ENCODE data around the gene SLCO3A1. TPM values are rescaled to one million over a fixed set of nuclear protein-coding genes. Genes with fewer than 3 reads are reported as not detected.
"Not testable (repeated sequence)": the region's sequence is repeated elsewhere in the genome, so short reads cannot be mapped to it uniquely, and the experiment has no call there.

Gene SLCO3A1
- total and polyA plus RNA-seq, 5 donors = 37.4 to 52.0 (median 45.0) TPM

- peak in 1 of 2 donors; percentile 62 for ATAC-seq
- peaks cover 29% of the 10 kb centered on the region for H3K4me1 ChIP-seq (ENCODE audit: control insufficient read depth, insufficient read depth, low read length)
- DNase-seq = no peak
Observed at GRCh38 chr15:92049290-92049989, 195.9 kb downstream of the SLCO3A1 start.

GRCh38 chr15:92050220-92050898 is 196.9 kb downstream of the SLCO3A1 start:
- no peaks in the 10 kb centered on the region for H3K9me3 ChIP-seq (ENCODE audit: control insufficient read depth, low read length)
- intact Hi-C loops (cut with DNase I) = no loop called here
- H3K27me3 ChIP-seq (ENCODE audit: control insufficient read depth, insufficient read depth) = no peaks in the 10 kb centered on the region
- DNase-seq (no peak), ATAC-seq (peak; percentile 23 to 38)
- 59% methylated on average over 9 of the region's 9 CpGs for WGBS
- H3K27ac ChIP-seq (ENCODE audit: low read length) = peak overlapping the region; percentile 48
- no peak overlapping the region for H3K4me3 ChIP-seq (ENCODE audit: low read length)
- H3K4me1 ChIP-seq (ENCODE audit: control insufficient read depth, insufficient read depth, low read length) = peaks cover 29% of the 10 kb centered on the region

More at GRCh38 chr15:92049290-92049989, 195.9 kb downstream of the SLCO3A1 start:
- intact Hi-C loops (cut with DNase I) = no loop called here
- Histone ChIP-seq H3K4me3 (ENCODE audit: low read length) (no peak overlapping the region), H3K27ac (ENCODE audit: low read length) (no peak overlapping the region), H3K27me3 (ENCODE audit: control insufficient read depth, insufficient read depth) (no peaks in the 10 kb centered on the region), H3K9me3 (ENCODE audit: control insufficient read depth, low read length) (no peaks in the 10 kb centered on the region)
- 60% methylated on average over 10 of the region's 10 CpGs for WGBS

- peaks cover 29% of the 10 kb centered on the region for H3K4me1 ChIP-seq (ENCODE audit: control insufficient read depth, insufficient read depth, low read length)
- DNase-seq (no peak), ATAC-seq (peak in 1 of 2 donors; percentile 18)
- H3K9me3 ChIP-seq (ENCODE audit: control insufficient read depth, low read length) = no peaks in the 10 kb centered on the region
- H3K27ac ChIP-seq (ENCODE audit: low read length) = peak overlapping the region; percentile 48
- 80% methylated on average over 8 of the region's 8 CpGs for WGBS
- H3K4me3 ChIP-seq (ENCODE audit: low read length) = no peak overlapping the region
- no peaks in the 10 kb centered on the region for H3K27me3 ChIP-seq (ENCODE audit: control insufficient read depth, insufficient read depth)
- intact Hi-C loops (cut with DNase I) = no loop called here
Observed at GRCh38 chr15:92051716-92052115, 198.2 kb downstream of the SLCO3A1 start.

- Histone ChIP-seq H3K27ac (ENCODE audit: low read length) (no peak overlapping the region), H3K4me1 (ENCODE audit: control insufficient read depth, insufficient read depth, low read length) (peaks cover 33% of the 10 kb centered on the region), H3K4me3 (ENCODE audit: low read length) (no peak overlapping the region), H3K9me3 (ENCODE audit: control insufficient read depth, low read length) (no peaks in the 10 kb centered on the region), H3K27me3 (ENCODE audit: control insufficient read depth, insufficient read depth) (no peaks in the 10 kb centered on the region)
- 63% methylated on average over 5 of the region's 5 CpGs for WGBS
- DNase-seq (no peak), ATAC-seq (no peak)
- intact Hi-C loops (cut with DNase I) = no loop called here
Observed at GRCh38 chr15:92053753-92054316, 200.3 kb downstream of the SLCO3A1 start.

- no peaks in the 10 kb centered on the region for H3K9me3 ChIP-seq (ENCODE audit: control insufficient read depth, low read length)
- no peak for ATAC-seq
- peak in 2 of 3 donors; percentile 24 to 28 for DNase-seq
- H3K27ac ChIP-seq (ENCODE audit: low read length) = peak overlapping the region; percentile 6
- H3K4me1 ChIP-seq (ENCODE audit: control insufficient read depth, insufficient read depth, low read length) = peaks cover 9% of the 10 kb centered on the region
- intact Hi-C loops (cut with DNase I) = no loop called here
- WGBS = 43% methylated on average over 4 of the region's 4 CpGs
- no peaks in the 10 kb centered on the region for H3K27me3 ChIP-seq (ENCODE audit: control insufficient read depth, insufficient read depth)
- H3K4me3 ChIP-seq (ENCODE audit: low read length) = no peak overlapping the region
Observed at GRCh38 chr15:92056875-92057274, 203.4 kb downstream of the SLCO3A1 start.

- WGBS = 70% methylated on average over 15 of the region's 15 CpGs
- peak; percentile 42 to 66 for ATAC-seq
- H3K4me3 ChIP-seq (ENCODE audit: low read length) = no peak overlapping the region
- H3K9me3 ChIP-seq (ENCODE audit: control insufficient read depth, low read length) = no peaks in the 10 kb centered on the region
- intact Hi-C loops (cut with DNase I) = no loop called here
- H3K27ac ChIP-seq (ENCODE audit: low read length) = peak overlapping the region; percentile 46
- H3K27me3 ChIP-seq (ENCODE audit: control insufficient read depth, insufficient read depth) = no peaks in the 10 kb centered on the region
- peak in 2 of 3 donors; percentile 76 to 79 for DNase-seq
- H3K4me1 ChIP-seq (ENCODE audit: control insufficient read depth, insufficient read depth, low read length) = peaks cover 11% of the 10 kb centered on the region
Observed at GRCh38 chr15:92059036-92059970, 205.8 kb downstream of the SLCO3A1 start.

GRCh38 chr15:92059971-92060311 is 206.4 kb downstream of the SLCO3A1 start:
- DNase-seq; ATAC-seq; H3K9me3 ChIP-seq (ENCODE audit: control insufficient read depth, low read length); H3K27me3 ChIP-seq (ENCODE audit: control insufficient read depth, insufficient read depth); H3K4me3 ChIP-seq (ENCODE audit: low read length): not testable (repeated sequence)
- Histone ChIP-seq H3K27ac (ENCODE audit: low read length) (peak overlapping the region; percentile 46), H3K4me1 (ENCODE audit: control insufficient read depth, insufficient read depth, low read length) (peaks cover 11% of the 10 kb centered on the region)
- WGBS = 49% methylated on average over 3 of the region's 3 CpGs
- intact Hi-C loops (cut with DNase I) = loop anchor here in 1 of 4 donors (10.0 kb wide), 1 partner anchor 85 kb away; no protein-coding TSS in a partner anchor

GRCh38 chr15:92061511-92062195 is 208.1 kb downstream of the SLCO3A1 start:
- Histone ChIP-seq H3K27ac (ENCODE audit: low read length) (peak overlapping the region; percentile 17), H3K4me3 (ENCODE audit: low read length) (no peak overlapping the region), H3K4me1 (ENCODE audit: control insufficient read depth, insufficient read depth, low read length) (peaks cover 11% of the 10 kb centered on the region), H3K27me3 (ENCODE audit: control insufficient read depth, insufficient read depth) (no peaks in the 10 kb centered on the region), H3K9me3 (ENCODE audit: control insufficient read depth, low read length) (no peaks in the 10 kb centered on the region)
- WGBS = 92% methylated on average over 7 of the region's 7 CpGs
- DNase-seq (no peak), ATAC-seq (no peak)
- intact Hi-C loops (cut with DNase I) = loop anchor here in 1 of 4 donors (10.0 kb wide), 1 partner anchor 87 kb away; no protein-coding TSS in a partner anchor

GRCh38 chr15:92062505-92062904 is 209.0 kb downstream of the SLCO3A1 start:
- DNase-seq (peak in 1 of 3 donors; percentile 58), ATAC-seq (peak; percentile 71 to 75)
- H3K27ac ChIP-seq (ENCODE audit: low read length) = peak overlapping the region; percentile 82
- H3K27me3 ChIP-seq (ENCODE audit: control insufficient read depth, insufficient read depth) = no peaks in the 10 kb centered on the region
- intact Hi-C loops (cut with DNase I) = loop anchor here in 1 of 4 donors (10.0 kb wide), 1 partner anchor 88 kb away; no protein-coding TSS in a partner anchor
- no peaks in the 10 kb centered on the region for H3K9me3 ChIP-seq (ENCODE audit: control insufficient read depth, low read length)
- WGBS = 76% methylated on average over 5 of the region's 5 CpGs
- H3K4me1 ChIP-seq (ENCODE audit: control insufficient read depth, insufficient read depth, low read length) = peaks cover 7% of the 10 kb centered on the region
- no peak overlapping the region for H3K4me3 ChIP-seq (ENCODE audit: low read length)

- 73% methylated on average over 7 of the region's 7 CpGs for WGBS
- Histone ChIP-seq H3K4me1 (ENCODE audit: control insufficient read depth, insufficient read depth, low read length) (peaks cover 11% of the 10 kb centered on the region), H3K4me3 (ENCODE audit: low read length) (no peak overlapping the region), H3K9me3 (ENCODE audit: control insufficient read depth, low read length) (no peaks in the 10 kb centered on the region), H3K27ac (ENCODE audit: low read length) (no peak overlapping the region), H3K27me3 (ENCODE audit: control insufficient read depth, insufficient read depth) (no peaks in the 10 kb centered on the region)
- DNase-seq (no peak), ATAC-seq (no peak)
- intact Hi-C loops (cut with DNase I) = loop anchor here in 2 of 4 donors (5.0 to 10.0 kb wide), 2 partner anchors 36 to 93 kb away; no protein-coding TSS in a partner anchor
Observed at GRCh38 chr15:92068121-92068520, 214.6 kb downstream of the SLCO3A1 start.

Data from right cardiac atrium (tissue), 5 donors.